NCI-H2171 treated with DMSO at 0.1 percent for 48 hours (cell line): ENCODE results near the gene BANP.
"Not testable (repeated sequence)": the region's sequence is repeated elsewhere in the genome, so short reads cannot be mapped to it uniquely, and the experiment has no call there.

Experiments used
- DNase-seq: peaks from one replicate; lab custom pipeline; 2025; lab: John Stamatoyannopoulos, UW

Gene BANP

DNA sequence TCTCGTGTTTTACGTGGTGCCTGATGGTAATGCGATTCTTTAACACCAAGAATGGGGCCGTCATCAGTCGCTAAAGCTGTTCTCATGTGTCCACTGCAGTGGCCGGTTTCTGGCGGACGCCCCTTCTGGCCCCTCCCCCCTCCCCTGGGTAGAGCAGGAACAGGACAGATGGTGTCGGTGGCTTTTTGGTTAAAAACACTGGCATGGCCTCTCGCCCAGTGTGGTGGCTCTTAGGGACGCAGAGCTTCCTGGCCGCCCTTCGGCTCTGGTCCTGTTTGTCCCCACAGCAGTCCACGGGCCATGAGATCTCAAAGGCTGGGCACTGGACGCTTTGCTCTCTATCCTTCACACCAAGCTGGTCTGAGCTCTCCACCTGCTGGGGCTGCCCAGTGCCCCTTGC is 151.8 kb downstream of the BANP start:
- no peak for DNase-seq

- DNase-seq, result no peak
Observed at GRCh38 chr16:88103581-88104188, 152.5 kb downstream of the BANP start.

GRCh38 chr16:88104363-88104762 is 153.1 kb downstream of the BANP start:
- DNase-seq, result not testable (repeated sequence)

DNA sequence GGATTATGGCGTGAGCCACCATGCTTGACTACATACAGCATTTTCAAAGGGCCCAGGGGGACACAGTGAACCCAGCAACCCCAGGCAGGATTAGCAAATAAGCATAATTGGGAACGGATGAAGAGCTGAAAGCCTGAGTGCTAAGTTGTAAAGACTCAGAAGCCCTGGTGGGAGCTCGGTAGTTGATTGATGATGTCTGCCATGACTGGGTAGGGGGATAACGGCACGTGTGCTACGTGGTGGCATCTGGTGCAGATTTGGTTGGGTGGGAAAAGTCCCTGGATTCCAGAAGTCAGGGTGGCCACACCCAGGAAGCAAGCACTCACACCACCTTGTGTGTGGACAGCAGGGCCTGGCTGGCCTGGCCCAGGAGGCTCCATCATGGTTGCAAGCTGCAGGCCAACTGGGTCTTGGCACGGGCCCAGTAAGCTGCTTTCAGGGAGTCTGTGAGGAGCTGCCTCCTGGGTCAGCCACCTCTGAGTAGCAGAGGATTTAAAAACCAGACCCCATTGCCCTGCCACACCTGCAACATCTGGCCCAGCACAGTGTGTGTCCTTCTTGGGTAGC is 154.4 kb downstream of the BANP start:
- DNase-seq, result not testable (repeated sequence)

- not testable (repeated sequence) for DNase-seq
Observed at GRCh38 chr16:88106566-88106965, 155.3 kb downstream of the BANP start.

DNA sequence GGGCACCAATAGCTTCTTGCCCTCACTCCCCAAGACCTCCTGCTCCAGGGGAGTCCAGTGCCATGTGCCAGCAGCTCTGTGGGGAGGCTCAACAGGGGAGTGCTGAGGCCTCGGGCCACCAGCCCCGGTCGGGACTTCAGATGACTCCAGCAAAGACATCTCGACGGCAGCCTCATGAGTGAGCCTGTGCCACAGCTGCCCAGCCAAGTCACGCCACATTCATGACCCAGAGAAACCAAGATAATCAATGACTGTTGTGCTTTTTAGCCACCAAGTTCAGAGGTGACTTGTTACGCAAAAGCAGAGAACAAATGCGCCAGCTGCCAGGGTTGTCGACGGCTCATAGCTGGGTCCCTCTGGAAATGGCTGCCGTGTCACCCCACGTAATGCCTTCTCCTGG is 157.5 kb downstream of the BANP start:
- no peak for DNase-seq

GRCh38 chr16:88109726-88110621 is 158.7 kb downstream of the BANP start:
- not testable (repeated sequence) for DNase-seq

DNA sequence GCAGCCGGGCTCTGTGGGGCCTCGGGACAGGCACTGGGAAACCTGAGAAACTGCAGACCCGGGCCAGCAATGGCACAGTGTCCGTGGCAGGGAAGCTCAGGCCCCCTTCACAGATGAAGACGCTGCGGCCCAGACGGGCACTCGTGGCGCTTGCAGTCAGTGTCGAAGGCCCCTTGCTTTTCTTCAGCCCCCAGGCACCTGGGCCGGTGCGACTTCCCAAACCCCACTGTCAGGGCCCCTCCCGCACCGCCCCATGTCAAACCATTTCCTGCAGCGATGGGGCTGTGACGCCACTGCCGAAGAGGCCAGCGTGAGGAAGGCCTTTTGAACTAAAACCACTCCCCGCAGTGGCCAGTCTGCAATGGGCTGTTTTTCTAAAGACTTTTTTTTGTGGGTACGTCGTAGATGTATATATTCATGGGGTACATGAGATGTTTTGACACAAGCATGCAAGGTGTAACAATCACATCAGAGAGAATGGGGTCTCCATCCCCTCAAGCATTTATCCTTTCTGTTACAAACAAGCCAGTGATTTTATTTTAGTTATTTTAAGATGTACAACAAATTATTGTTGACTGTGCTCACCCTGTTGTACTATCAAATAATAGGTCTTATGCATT is 159.8 kb downstream of the BANP start:
- DNase-seq, result not testable (repeated sequence)

- not testable (repeated sequence) for DNase-seq
Observed at GRCh38 chr16:88111976-88112375, 160.7 kb downstream of the BANP start.

DNA sequence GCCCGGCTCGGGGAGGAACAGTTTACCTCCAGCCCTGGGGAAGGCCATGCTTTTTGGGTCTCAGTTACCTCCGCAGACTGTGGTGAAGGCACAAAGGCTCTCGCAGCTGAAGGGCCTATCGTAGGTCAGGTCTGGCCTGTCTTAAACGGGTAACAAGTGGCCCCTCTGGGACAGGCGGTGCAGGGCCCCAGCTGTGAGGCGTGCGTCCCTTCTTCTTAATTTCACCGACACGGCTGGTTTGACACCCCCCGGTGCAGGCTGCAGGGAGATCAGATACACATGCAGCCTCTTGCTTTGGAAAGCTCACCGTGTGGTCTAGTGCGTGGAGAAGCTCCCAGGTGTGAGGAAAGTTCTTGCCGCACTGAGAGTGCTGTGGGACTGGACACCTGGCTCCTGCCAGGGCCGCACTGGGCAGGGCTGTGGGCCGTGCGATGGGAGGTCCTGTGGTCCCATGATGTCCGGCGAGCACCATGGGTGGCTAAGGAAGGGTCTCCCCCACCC is 162.4 kb downstream of the BANP start:
- DNase-seq, result no peak

DNA sequence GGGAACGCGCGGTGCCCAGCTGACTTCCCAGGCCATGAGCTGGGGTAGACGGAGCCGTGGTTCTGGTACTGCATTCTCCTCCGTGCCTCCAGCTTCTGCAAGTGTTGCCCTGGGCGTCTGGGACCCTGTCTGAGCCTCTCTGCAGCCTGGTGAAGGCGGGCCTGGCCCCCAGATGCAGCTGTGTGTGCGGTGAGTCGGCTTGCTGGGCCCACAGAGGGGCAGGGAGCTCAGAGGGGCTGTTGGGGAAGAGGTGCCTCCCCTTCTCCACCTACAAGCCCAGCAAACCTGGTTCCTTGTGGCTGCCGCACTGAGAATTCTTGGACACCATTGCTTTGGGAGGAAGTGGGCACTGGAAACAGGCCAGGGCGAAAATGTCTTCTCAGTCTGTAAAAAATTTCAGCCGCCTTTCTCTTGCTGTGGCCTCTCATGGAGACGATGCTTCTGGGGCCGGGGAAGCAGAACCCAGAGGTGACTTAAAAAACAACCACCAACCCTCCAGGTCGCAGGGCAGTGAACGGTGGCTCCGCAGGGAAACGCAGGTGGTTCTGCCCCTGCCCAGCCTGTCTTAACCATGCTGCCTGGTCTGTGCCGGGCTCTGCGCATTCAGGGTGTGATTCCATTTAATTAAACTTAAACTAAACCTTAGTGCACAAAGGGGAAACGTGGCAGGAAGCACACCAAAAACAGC is 163.5 kb downstream of the BANP start:
- not testable (repeated sequence) for DNase-seq

DNA sequence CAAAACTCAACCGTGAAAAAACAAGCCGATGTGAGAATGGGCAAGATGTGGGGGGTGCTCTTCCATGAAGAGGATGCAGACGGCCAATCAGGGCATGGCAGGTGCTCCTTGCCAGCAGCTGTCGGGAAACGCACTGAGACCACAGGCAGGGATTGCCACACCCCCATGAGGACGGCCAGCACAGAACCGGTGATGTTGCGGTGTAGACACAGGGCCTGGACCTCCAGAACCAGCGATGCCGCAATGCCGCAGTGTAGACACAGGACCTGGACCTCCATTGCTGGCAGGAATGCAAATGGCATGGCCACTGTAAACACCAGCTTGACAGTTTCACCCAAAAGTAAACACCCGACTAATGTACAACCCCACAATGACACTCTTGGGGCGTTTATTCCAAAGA is 164.9 kb downstream of the BANP start:
- no peak for DNase-seq

GRCh38 chr16:88117476-88117868 is 166.2 kb downstream of the BANP start:
- no peak for DNase-seq

- no peak for DNase-seq
Observed at GRCh38 chr16:88118376-88118775, 167.1 kb downstream of the BANP start.

DNA sequence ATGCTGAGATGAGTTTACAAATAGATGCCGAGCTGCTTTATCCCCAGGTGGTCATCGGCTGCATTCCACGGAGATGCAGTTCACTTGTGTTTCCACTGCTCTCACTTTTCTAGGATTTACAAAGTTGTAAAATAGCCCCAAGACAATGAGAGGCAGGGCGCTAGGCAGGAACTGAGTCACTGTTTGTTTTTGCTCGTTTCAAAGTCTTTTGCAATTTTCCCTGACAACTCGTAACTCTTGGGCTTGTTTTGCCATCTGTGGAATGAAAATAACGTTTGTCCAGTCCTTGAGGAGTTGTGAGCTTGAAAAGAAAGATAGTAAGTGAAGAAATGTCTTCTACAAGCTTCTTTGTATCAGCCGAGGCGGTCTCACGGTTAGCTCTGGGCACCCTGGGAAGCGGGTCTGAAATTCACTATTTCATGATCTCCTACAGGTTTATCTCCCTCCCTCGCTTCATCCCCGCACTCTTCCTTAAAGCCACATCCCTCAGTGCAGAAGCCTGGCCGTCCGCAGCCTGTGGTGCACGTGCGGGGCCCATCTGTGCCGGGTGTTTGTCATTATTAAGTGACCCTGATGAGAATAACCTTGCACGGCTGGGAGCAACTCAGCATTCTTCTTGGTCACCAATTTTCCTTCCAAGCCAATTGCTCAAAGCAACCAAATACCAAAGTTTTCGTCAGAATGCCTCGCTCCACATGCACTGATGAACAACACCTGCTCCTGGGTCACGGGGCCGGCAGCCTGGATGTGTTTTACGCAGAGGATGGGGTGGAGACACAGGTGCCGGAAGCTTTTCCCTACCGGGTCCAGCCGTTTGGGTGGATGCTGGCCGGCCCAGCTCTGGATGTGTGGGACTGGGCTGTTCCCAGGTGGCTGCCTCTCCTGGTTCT is 167.9 kb downstream of the BANP start:
- DNase-seq, result not testable (repeated sequence)

GRCh38 chr16:88119881-88120751 is 168.9 kb downstream of the BANP start:
- not testable (repeated sequence) for DNase-seq

GRCh38 chr16:88120812-88121211 is 169.6 kb downstream of the BANP start:
- DNase-seq, result no peak

- not testable (repeated sequence) for DNase-seq
Observed at GRCh38 chr16:88121391-88121790, 170.2 kb downstream of the BANP start.

DNA sequence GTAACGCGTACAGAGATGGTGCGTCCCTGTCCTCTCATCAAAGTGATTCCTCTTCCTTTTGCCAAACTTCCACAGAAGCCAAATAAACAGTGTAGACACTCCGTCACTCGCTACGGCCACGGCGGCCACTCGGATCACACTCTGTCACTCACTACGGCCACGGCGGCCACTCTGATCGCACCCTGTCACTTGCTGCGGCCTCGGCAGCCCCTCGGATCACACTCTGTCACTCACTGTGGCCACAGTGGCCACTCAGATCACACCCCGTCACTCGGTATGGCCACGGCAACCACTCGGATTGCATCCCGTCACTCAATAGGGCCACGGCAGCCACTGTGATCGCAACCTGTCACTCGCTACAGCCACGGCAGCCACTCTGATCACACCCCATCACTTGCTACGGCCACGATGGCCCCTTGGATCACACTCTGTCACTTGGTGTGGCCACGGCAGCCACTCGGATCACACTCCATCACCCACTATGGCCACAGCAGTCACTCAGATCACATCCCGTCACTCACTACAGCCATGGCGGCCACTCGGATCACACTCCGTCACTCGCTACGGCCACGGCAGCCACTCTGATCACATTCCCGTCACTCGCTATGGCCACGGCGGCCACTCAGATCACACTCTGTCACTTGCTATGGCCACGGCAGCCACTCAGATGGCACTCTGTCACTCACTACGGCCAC is 170.8 kb downstream of the BANP start:
- DNase-seq, result no peak
